Left lung (tissue), 10 donors: ENCODE results near the gene DIP2B. TPM values are rescaled to one million over a fixed set of nuclear protein-coding genes. Genes with fewer than 3 reads are reported as not detected.

Source experiments
- ATAC-seq: fragments of 200-7000 bp; cut with Tn5 transposase; one replicate; pipeline ENCODE4 v1.9.1; 2020; ENCODE audit warnings: moderate library complexity
- DNase-seq, 4 donors: peaks; one replicate each; pipeline ENCODE4 v3.0.0-alpha.2; 2013 to 2020
- H3K27ac ChIP-seq, 2 donors: fragments of 200-600 bp; sonication (generic) in 1 of 2; one replicate each; pipeline versions ENCODE4 v1.5.0 to v1.8.0; 2020 to 2021
- H3K27me3 ChIP-seq, 2 donors: fragments of 200-600 bp; sonication (generic) in 1 of 2; one replicate each; pipeline versions ENCODE4 v1.5.0 to v1.8.0; 2020 to 2021
- H3K36me3 ChIP-seq, 2 donors: fragments of 200-600 bp; sonication (generic) in 1 of 2; one replicate each; pipeline versions ENCODE4 v1.5.0 to v1.8.0; 2020 to 2021
- H3K4me1 ChIP-seq, 2 donors: fragments of 200-600 bp; one replicate each; pipeline ENCODE4 v1.8.0; 2021
- H3K4me3 ChIP-seq, 2 donors: fragments of 200-600 bp; sonication (generic) in 1 of 2; one replicate each; pipeline versions ENCODE4 v1.5.0 to v1.8.0; 2020 to 2021; ENCODE audit warnings: mild to moderate bottlenecking in 1 of 2
- H3K9me3 ChIP-seq, 2 donors: fragments of 200-600 bp; sonication (generic) in 1 of 2; one replicate each; pipeline versions ENCODE4 v1.5.0 to v1.8.0; 2020 to 2021
- intact Hi-C, 2 donors: fragments of 100-400 bp; cut with DNase I; formaldehyde crosslinking; loops; one replicate each; pipeline versions ENCODE4 v1.11.2 to v1.14.2; 2022
- polyA plus RNA-seq, 6 donors: library from polyadenylated mRNA; unstranded; fragments of 120-200 nt; gene quantifications; one replicate each; pipeline ENCODE4 v1.2.1, GENCODE V29; 2013; ENCODE audit not compliant: insufficient read length in 6 of 6
- total RNA-seq, 2 donors: library from RNA; stranded (reverse); fragmentation: NEBNext Ultra II Directional; extraction: Animal tissue kit (Norgen Biotek cat#: 25700); gene quantifications; one replicate each; pipeline ENCODE4 v1.2.1, GENCODE V29; 2021
- TF ChIP-seq, protein P1 (sequence below), 2 donors: fragments of 200-600 bp; sonication (generic) in 1 of 2; IDR thresholded peaks; one replicate each; pipeline versions ENCODE4 v1.5.0 to v1.8.0; 2021; ENCODE audit warnings: antibody characterized with exemption in 2 of 2
- donor health status: DM: no; HTN: yes; CAD: no.
- donor health status: DM: no; HTN: no; CAD: no.

The DIP2B gene
- total and polyA plus RNA-seq, 8 donors: 26.5 to 38.6 (median 33.8) TPM

DNA sequence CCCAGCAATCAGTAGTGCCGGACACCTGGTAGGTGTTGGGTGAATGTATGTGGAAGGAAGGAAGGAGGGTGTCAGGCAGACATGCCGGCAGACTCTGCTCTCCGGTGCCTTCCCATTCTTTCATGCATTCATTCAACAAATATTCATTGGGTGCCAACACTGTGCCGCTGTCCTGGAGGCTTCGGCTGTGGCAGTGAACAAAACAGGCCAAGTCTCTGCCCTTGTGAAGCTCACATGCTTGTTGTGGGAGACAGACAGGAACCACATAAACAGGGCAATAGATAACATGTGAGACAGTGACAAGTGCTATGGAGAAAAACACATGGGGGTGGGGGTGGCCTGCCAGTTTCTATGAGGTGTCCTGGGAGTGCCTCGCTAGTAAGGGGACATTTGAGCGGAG, 202.6 kb downstream of the DIP2B start:
- Histone ChIP-seq H3K27ac (no peak overlapping the region), H3K36me3 (peaks cover 0 to 98% of the 10 kb centered on the region in 2 donors), H3K9me3 (no peaks in the 10 kb centered on the region), H3K4me1 (no peaks in the 10 kb centered on the region), H3K4me3 (no peak overlapping the region), H3K27me3 (no peaks in the 10 kb centered on the region)
- intact Hi-C loops: no loop called here
- DNase-seq (no peak), ATAC-seq (no peak)
- TF ChIP-seq, protein P1, sequence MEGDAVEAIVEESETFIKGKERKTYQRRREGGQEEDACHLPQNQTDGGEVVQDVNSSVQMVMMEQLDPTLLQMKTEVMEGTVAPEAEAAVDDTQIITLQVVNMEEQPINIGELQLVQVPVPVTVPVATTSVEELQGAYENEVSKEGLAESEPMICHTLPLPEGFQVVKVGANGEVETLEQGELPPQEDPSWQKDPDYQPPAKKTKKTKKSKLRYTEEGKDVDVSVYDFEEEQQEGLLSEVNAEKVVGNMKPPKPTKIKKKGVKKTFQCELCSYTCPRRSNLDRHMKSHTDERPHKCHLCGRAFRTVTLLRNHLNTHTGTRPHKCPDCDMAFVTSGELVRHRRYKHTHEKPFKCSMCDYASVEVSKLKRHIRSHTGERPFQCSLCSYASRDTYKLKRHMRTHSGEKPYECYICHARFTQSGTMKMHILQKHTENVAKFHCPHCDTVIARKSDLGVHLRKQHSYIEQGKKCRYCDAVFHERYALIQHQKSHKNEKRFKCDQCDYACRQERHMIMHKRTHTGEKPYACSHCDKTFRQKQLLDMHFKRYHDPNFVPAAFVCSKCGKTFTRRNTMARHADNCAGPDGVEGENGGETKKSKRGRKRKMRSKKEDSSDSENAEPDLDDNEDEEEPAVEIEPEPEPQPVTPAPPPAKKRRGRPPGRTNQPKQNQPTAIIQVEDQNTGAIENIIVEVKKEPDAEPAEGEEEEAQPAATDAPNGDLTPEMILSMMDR (IDR thresholded peaks at IDR 0.05): no peak

DNA sequence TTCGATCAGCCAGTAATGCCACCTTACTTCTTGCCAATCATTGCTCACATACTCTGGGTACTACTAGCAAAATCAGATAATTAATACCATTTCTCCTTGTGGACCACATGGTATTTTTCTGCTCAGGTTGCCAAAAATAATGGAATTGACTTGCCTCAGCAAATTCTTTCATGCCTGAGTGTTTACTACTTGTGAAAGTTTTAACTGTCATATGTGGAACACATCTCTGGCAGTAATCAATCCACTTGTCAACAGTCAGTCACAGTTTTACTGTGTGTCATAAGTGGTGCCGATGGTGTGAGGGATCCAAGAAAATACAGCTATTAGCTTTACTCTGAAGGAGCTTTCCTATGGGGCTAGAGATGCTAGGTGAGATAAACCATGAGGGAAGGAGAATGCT, 203.8 kb downstream of the DIP2B start:
- H3K36me3 ChIP-seq: peaks cover 0 to 96% of the 10 kb centered on the region in 2 donors

DNA sequence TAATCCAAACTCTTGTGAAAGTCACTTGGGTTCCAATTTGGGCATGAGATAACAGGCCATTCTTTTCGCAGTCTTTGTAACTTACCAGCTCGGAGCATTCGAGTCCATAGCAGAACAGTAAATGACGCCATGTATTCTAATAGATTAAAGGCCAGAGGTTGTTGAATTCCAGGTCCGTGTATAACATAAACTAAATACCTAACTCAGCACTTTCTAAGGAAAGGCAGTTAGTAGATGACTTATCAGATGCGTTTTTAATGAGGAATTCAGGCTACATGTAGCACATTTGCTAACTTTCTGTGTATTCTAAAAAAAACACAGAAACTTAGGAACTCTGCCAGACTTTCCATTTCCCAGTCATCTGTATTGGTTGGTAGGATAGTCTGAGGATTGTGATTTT, 206.3 kb downstream of the DIP2B start:
- intact Hi-C loops: no loop called here
- no peaks in the 10 kb centered on the region for H3K27me3 ChIP-seq
- TF ChIP-seq, protein P1 (IDR thresholded peaks at IDR 0.05): no peak
- ATAC-seq: no peak
- no peaks in the 10 kb centered on the region for H3K4me1 ChIP-seq
- H3K4me3 ChIP-seq: no peak overlapping the region
- DNase-seq: peak in 2 of 4 donors; percentile 29 to 46
- no peak overlapping the region for H3K27ac ChIP-seq
- H3K36me3 ChIP-seq: peaks cover 0 to 97% of the 10 kb centered on the region in 2 donors
- H3K9me3 ChIP-seq: no peaks in the 10 kb centered on the region

More for the DNA sequence above, 203.8 kb downstream of the DIP2B start:
- Histone ChIP-seq H3K27me3 (no peaks in the 10 kb centered on the region), H3K27ac (no peak overlapping the region), H3K4me1 (no peaks in the 10 kb centered on the region), H3K4me3 (no peak overlapping the region), H3K9me3 (no peaks in the 10 kb centered on the region)
- intact Hi-C loops: no loop called here
- DNase-seq (no peak), ATAC-seq (no peak)
- TF ChIP-seq, protein P1 (IDR thresholded peaks at IDR 0.05): no peak

DNA sequence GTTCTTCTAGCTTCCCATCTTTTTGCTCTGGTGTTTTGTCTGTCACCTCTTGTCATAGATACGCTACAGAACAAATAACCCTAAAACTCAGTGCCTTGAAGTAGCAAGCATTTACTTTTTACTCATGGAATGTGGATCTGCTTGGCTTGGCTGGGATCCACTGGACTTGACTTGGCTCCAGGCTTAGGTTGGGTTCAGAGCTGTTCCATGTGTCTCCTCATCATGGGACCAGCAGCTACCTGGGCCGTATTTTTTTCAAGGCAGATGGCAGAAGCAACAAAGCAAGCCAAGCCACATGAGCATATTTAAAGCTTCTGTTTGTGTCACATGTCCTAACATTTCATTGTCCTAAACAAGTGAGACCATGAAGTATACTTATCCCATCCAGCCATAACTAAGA, 210.4 kb downstream of the DIP2B start:
- H3K36me3 ChIP-seq: peaks cover 0 to 94% of the 10 kb centered on the region in 2 donors
- ATAC-seq: peak; percentile 45
- H3K27me3 ChIP-seq: no peaks in the 10 kb centered on the region
- H3K4me3 ChIP-seq: no peak overlapping the region
- TF ChIP-seq, protein P1 (IDR thresholded peaks at IDR 0.05): no peak
- H3K27ac ChIP-seq: no peak overlapping the region
- H3K4me1 ChIP-seq: no peaks in the 10 kb centered on the region
- no peak for DNase-seq
- intact Hi-C loops: no loop called here
- H3K9me3 ChIP-seq: no peaks in the 10 kb centered on the region

DNA sequence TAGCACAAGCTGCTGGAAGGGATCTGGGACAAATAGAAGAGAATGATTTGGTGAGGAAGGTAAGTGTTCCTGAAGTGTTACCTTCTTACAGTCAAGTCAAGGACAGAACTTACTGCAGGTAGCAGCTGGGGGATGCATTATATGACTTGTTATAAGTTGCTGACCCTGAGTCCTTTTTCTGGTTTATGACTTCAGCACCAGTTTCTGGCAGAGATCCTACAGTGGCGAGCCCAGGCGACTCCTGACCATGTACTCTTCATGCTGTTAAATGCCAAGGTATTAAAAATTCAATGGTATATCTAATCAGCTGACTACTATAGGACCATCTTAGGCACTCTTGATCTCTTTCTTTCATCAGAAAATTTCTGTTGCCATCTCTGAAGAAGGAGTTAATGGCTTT, 214.0 kb downstream of the DIP2B start:
- no peaks in the 10 kb centered on the region for H3K27me3 ChIP-seq
- intact Hi-C loops: no loop called here
- no peak overlapping the region for H3K4me3 ChIP-seq
- peaks cover 0 to 96% of the 10 kb centered on the region in 2 donors for H3K36me3 ChIP-seq
- TF ChIP-seq, protein P1 (IDR thresholded peaks at IDR 0.05): no peak
- H3K9me3 ChIP-seq: no peaks in the 10 kb centered on the region
- no peaks in the 10 kb centered on the region for H3K4me1 ChIP-seq
- no peak overlapping the region for H3K27ac ChIP-seq
- no peak for ATAC-seq
- DNase-seq: no peak
